ENCODE results near the gene LPAR1. TPM values are rescaled to one million over a fixed set of nuclear protein-coding genes. Genes with fewer than 3 reads are reported as not detected.

Gene LPAR1
- total RNA-seq, 1 experiment from 2014 or later = 11.0 TPM

DNA sequence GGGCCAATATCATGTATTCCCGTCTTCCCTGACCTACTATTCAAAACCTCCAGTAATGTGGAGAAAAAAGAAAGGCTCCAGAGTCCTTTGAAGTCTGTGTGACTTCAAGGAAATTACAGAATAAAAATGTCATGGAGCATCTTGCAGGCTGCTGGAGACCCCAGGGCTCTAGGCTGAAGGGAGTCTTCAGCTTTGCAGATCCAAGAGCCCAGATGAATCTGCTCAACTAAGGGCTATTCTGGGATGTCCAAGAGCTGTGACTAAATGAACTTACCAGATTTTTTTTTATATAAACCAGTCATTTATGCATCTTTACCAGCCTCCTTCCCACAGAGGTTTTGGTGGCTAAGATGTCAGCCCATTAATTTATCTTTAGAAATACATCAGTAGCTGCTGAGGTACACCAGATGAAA, 202.4 kb downstream of the LPAR1 start:
- no peaks in the 10 kb centered on the region for H3K4me1 ChIP-seq (ENCODE audit: control insufficient read depth, insufficient read depth, low read length)
- CTCF ChIA-PET = no interaction called here
- H3K27ac ChIP-seq (ENCODE audit: low read length) = no peak overlapping the region
- no TSS peak for BruUV-seq (replicated peaks)
- ATAC-seq (no peak), DNase-seq (ENCODE audit: low read depth, low spot score) (no peak)
- no peak for TF ChIP-seq SIN3A (IDR thresholded peaks at IDR 0.05; ENCODE audit: borderline replicate concordance, insufficient read depth, low read depth, low read length)
- no peak for TF ChIP-seq REST (IDR thresholded peaks at IDR 0.05; ENCODE audit: insufficient read depth in 1 of 2, low read depth in 2 of 2, low read length in 1 of 2)
- TF ChIP-seq, protein P1, sequence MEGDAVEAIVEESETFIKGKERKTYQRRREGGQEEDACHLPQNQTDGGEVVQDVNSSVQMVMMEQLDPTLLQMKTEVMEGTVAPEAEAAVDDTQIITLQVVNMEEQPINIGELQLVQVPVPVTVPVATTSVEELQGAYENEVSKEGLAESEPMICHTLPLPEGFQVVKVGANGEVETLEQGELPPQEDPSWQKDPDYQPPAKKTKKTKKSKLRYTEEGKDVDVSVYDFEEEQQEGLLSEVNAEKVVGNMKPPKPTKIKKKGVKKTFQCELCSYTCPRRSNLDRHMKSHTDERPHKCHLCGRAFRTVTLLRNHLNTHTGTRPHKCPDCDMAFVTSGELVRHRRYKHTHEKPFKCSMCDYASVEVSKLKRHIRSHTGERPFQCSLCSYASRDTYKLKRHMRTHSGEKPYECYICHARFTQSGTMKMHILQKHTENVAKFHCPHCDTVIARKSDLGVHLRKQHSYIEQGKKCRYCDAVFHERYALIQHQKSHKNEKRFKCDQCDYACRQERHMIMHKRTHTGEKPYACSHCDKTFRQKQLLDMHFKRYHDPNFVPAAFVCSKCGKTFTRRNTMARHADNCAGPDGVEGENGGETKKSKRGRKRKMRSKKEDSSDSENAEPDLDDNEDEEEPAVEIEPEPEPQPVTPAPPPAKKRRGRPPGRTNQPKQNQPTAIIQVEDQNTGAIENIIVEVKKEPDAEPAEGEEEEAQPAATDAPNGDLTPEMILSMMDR (IDR thresholded peaks at IDR 0.05) = no peak
- no peak for TF ChIP-seq TCF7L2 (IDR thresholded peaks at IDR 0.05; ENCODE audit: low read depth, low read length)
- no peak for TF ChIP-seq POLR2AphosphoS5 (IDR thresholded peaks at IDR 0.05; ENCODE audit: low read depth, low read length)
- intact Hi-C loops (cut with micrococcal nuclease; ENCODE audit: unreplicated experiment) (no loop called here), in situ Hi-C loops (cut with HindIII; ENCODE audit: low pct_unique_long_range_greater_than_20kb, low sequenced_read_pairs) (no loop called here)
- POLR2A ChIA-PET = no interaction called here
- no peaks in the 10 kb centered on the region for H3K9me3 ChIP-seq (ENCODE audit: control insufficient read depth, insufficient read depth, low read depth, low read length)
- no peak overlapping the region for H3K4me3 ChIP-seq (ENCODE audit: low read depth in 2 of 2, low read length in 2 of 2)
- no peaks in the 10 kb centered on the region for H3K27me3 ChIP-seq (ENCODE audit: control insufficient read depth, insufficient read depth, low read length)
- H3K36me3 ChIP-seq (ENCODE audit: control insufficient read depth, insufficient read depth, low read length) = no peaks in the 10 kb centered on the region

GRCh38 chr9:110835404-110835803, 202.9 kb downstream of the LPAR1 start:
- in situ Hi-C loops (cut with HindIII; ENCODE audit: low pct_unique_long_range_greater_than_20kb, low sequenced_read_pairs) (no loop called here), intact Hi-C loops (cut with micrococcal nuclease; ENCODE audit: unreplicated experiment) (no loop called here)
- DNase-seq (ENCODE audit: low read depth, low spot score) (no peak), ATAC-seq (peak; percentile 56; the same call in 1 of the 2 replicates)
- H3K4me1 ChIP-seq (ENCODE audit: control insufficient read depth, insufficient read depth, low read length) = no peaks in the 10 kb centered on the region
- CTCF ChIA-PET = no interaction called here
- no peaks in the 10 kb centered on the region for H3K27me3 ChIP-seq (ENCODE audit: control insufficient read depth, insufficient read depth, low read length)
- H3K36me3 ChIP-seq (ENCODE audit: control insufficient read depth, insufficient read depth, low read length) = no peaks in the 10 kb centered on the region
- no peak overlapping the region for H3K4me3 ChIP-seq (ENCODE audit: low read depth in 2 of 2, low read length in 2 of 2)
- no TSS peak for BruUV-seq (replicated peaks)
- H3K27ac ChIP-seq (ENCODE audit: low read length) = no peak overlapping the region
- no peaks in the 10 kb centered on the region for H3K9me3 ChIP-seq (ENCODE audit: control insufficient read depth, insufficient read depth, low read depth, low read length)
- POLR2A ChIA-PET = no interaction called here
- TF ChIP-seq TCF7L2 (IDR thresholded peaks at IDR 0.05; ENCODE audit: low read depth, low read length) (no peak), SIN3A (IDR thresholded peaks at IDR 0.05; ENCODE audit: borderline replicate concordance, insufficient read depth, low read depth, low read length) (no peak), REST (IDR thresholded peaks at IDR 0.05; ENCODE audit: insufficient read depth in 1 of 2, low read depth in 2 of 2, low read length in 1 of 2) (no peak), POLR2AphosphoS5 (IDR thresholded peaks at IDR 0.05; ENCODE audit: low read depth, low read length) (no peak)
- TF ChIP-seq, protein P1 (IDR thresholded peaks at IDR 0.05) = no peak

All from Panc1 (cell line).